GM23338 (cell line): Measurements from ENCODE around the gene ZFPL1. TPM values are rescaled to one million over a fixed set of nuclear protein-coding genes. Genes with fewer than 3 reads are reported as not detected.
A peak's percentile ranks its signal among the peaks of the same experiment; 100 is the strongest.
"Not testable (repeated sequence)": the region's sequence is repeated elsewhere in the genome, so short reads cannot be mapped to it uniquely, and the experiment has no call there.

Experiments
- ATAC-seq: fragments of 200-7000 bp; cut with Tn5 transposase; 3 replicates; pipeline ENCODE4 v1.9.1; 2020
- DNase-seq: peaks from one replicate; pipeline ENCODE4 v3.0.0-alpha.2; 2015; ENCODE audit warnings: low spot score
- H2AFZ ChIP-seq: fragments of 200-600 bp; sonication (generic); 2 replicates; pipeline ENCODE4 v1.8.0; 2016; ENCODE audit warnings: antibody characterized with exemption, mild to moderate bottlenecking, moderate library complexity
- H3F3A ChIP-seq: fragments of 200-600 bp; sonication (generic); replicated peaks from 2 replicates; pipeline ENCODE4 v1.8.0; 2017; ENCODE audit warnings: antibody characterized with exemption, mixed run types, low read depth
- H3K27ac ChIP-seq: fragments of 200-600 bp; sonication (generic); 2 replicates; pipeline ENCODE4 v1.6.1; 2016; ENCODE audit warnings: low read depth
- H3K27me3 ChIP-seq: fragments of 200-600 bp; sonication (generic); 2 replicates; pipeline ENCODE4 v1.8.0; 2016; ENCODE audit warnings: mild to moderate bottlenecking, mixed run types, moderate library complexity; ENCODE audit not compliant: insufficient read depth
- H3K36me3 ChIP-seq: fragments of 200-600 bp; sonication (generic); 2 replicates; pipeline ENCODE4 v1.8.0; 2016; ENCODE audit warnings: mild to moderate bottlenecking; ENCODE audit not compliant: insufficient read depth
- H3K4me1 ChIP-seq: fragments of 200-600 bp; sonication (generic); 2 replicates; pipeline ENCODE4 v1.8.0; 2016; ENCODE audit warnings: mild to moderate bottlenecking, moderate library complexity; ENCODE audit not compliant: insufficient read depth
- H3K4me2 ChIP-seq: fragments of 200-600 bp; sonication (generic); 2 replicates; pipeline ENCODE4 v1.7.1; 2017; ENCODE audit warnings: mixed run types
- H3K4me3 ChIP-seq: fragments of 200-600 bp; sonication (generic); 2 replicates; pipeline ENCODE4 v1.6.1; 2016; ENCODE audit warnings: mixed run types
- H3K79me2 ChIP-seq: fragments of 200-600 bp; sonication (generic); replicated peaks from 2 replicates; pipeline ENCODE4 v1.8.0; 2017; ENCODE audit warnings: mild to moderate bottlenecking; ENCODE audit not compliant: insufficient read depth
- H3K9me2 ChIP-seq: fragments of 200-600 bp; sonication (generic); 2 replicates; pipeline ENCODE4 v1.8.0; 2017; ENCODE audit not compliant: insufficient read depth
- H4K20me1 ChIP-seq: fragments of 200-600 bp; sonication (generic); replicated peaks from 2 replicates; pipeline ENCODE4 v1.8.0; 2017; ENCODE audit warnings: mild to moderate bottlenecking; ENCODE audit not compliant: insufficient read depth
- H3K27ac Mint-ChIP-seq: 2 replicates; pipeline ENCODE4 v1.8.0; 2020; ENCODE audit warnings: inconsistent platforms, mild to moderate bottlenecking, moderate library complexity, mixed read lengths
- H3K27me3 Mint-ChIP-seq: 3 replicates; pipeline ENCODE4 v1.8.0; 2022; ENCODE audit warnings: low read depth, mild to moderate bottlenecking, moderate library complexity, mixed read lengths, inconsistent platforms; ENCODE audit not compliant: insufficient read depth, poor library complexity
- H3K36me3 Mint-ChIP-seq: 3 replicates; pipeline ENCODE4 v1.8.0; 2021; ENCODE audit warnings: low read depth, mild to moderate bottlenecking, inconsistent platforms, moderate library complexity, mixed read lengths
- H3K4me1 Mint-ChIP-seq: 3 replicates; pipeline ENCODE4 v1.8.0; 2020; ENCODE audit warnings: mild to moderate bottlenecking, inconsistent platforms, mixed read lengths
- H3K4me3 Mint-ChIP-seq: 3 replicates; pipeline ENCODE4 v1.8.0; 2021; ENCODE audit warnings: moderate library complexity, mild to moderate bottlenecking, inconsistent platforms, mixed read lengths
- H3K9me3 Mint-ChIP-seq: 3 replicates; pipeline ENCODE4 v1.8.0; 2020; ENCODE audit warnings: moderate library complexity, mild to moderate bottlenecking, inconsistent platforms, mixed read lengths
- CREB1 ChIP-seq: fragments of 250-450 bp; sonication (Bioruptor Pico); IDR thresholded peaks from 2 replicates; pipeline ENCODE4 v1.5.0; 2020; ENCODE audit warnings: low read depth, mild to moderate bottlenecking, moderate library complexity
- EZH2phosphoT487 ChIP-seq: fragments of 200-600 bp; sonication (generic); IDR thresholded peaks from one replicate; pipeline ENCODE4 v1.8.1; 2018; ENCODE audit warnings: antibody characterized with exemption; ENCODE audit not compliant: unreplicated experiment
- JUNB ChIP-seq: IDR thresholded peaks from one replicate; pipeline ENCODE4 v1.6.1; 2016; ENCODE audit warnings: antibody characterized with exemption; ENCODE audit not compliant: unreplicated experiment
- ZNF331 ChIP-seq: fragments of 250-450 bp; sonication (Bioruptor Pico); IDR thresholded peaks from 2 replicates; pipeline ENCODE4 v1.5.0; 2020; ENCODE audit warnings: low read depth, mild to moderate bottlenecking, moderate library complexity
- ZNF462 ChIP-seq: fragments of 250-450 bp; sonication (Bioruptor Pico); IDR thresholded peaks from 2 replicates; pipeline ENCODE4 v1.5.0; 2020; ENCODE audit warnings: mild to moderate bottlenecking, moderate library complexity
- polyA plus RNA-seq: library from polyadenylated mRNA; unstranded; fragments of >200 nt; fragmentation: Nextera tagmentation; extraction: Ambion mirVana; gene quantifications from 2 replicates; pipeline ENCODE4 v1.2.1, GENCODE V29; 2016
- total RNA-seq: library from RNA; depleted of rRNA; stranded (reverse); fragments of >200 nt; shearing (Covaris generic); gene quantifications from 2 replicates; pipeline ENCODE4 v1.2.3, GENCODE V29; 2014
- TF ChIP-seq, protein P1 (sequence below): IDR thresholded peaks from 2 replicates; pipeline ENCODE4 v1.6.1; 2016; ENCODE audit warnings: antibody characterized with exemption

ZFPL1 gene
- total and polyA plus RNA-seq, 2 experiments from 2014 or later, result 26.3 to 26.8 TPM

GRCh38 chr11:65118891-65119669 lies 35.1 kb downstream of the ZFPL1 start:
- Mint-ChIP-seq H3K4me1 (peaks cover 21% of the 10 kb centered on the region), H3K27ac (peak overlapping the region; percentile 77; the same call in 1 of the 2 replicates), H3K27me3 (peaks cover 38% of the 10 kb centered on the region), H3K36me3 (peaks cover 62% of the 10 kb centered on the region), H3K4me3 (peak overlapping the region; percentile 100)
- H3K27ac ChIP-seq, result peak overlapping the region; percentile 56; the same call in 1 of the 2 replicates
- not testable (repeated sequence) for H3K27me3 ChIP-seq, H3K9me2 ChIP-seq, H3K4me2 ChIP-seq, ATAC-seq, H3K4me3 ChIP-seq, H2AFZ ChIP-seq, DNase-seq, H3K9me3 Mint-ChIP-seq
- peaks cover 13% of the 10 kb centered on the region for H4K20me1 ChIP-seq
- H3K79me2 ChIP-seq, result peaks cover 46% of the 10 kb centered on the region
- peaks cover 18% of the 10 kb centered on the region for H3K36me3 ChIP-seq
- H3F3A ChIP-seq, result peaks cover 38% of the 10 kb centered on the region
- H3K4me1 ChIP-seq, result peaks cover 11% of the 10 kb centered on the region

GRCh38 chr11:65119670-65119995 lies 35.6 kb downstream of the ZFPL1 start:
- H3K4me2 ChIP-seq, result no peak overlapping the region
- Mint-ChIP-seq H3K27me3 (peaks cover 38% of the 10 kb centered on the region), H3K4me3 (peak overlapping the region; percentile 100), H3K9me3 (no peaks in the 10 kb centered on the region; the same call in 2 of the 3 replicates), H3K4me1 (peaks cover 20% of the 10 kb centered on the region), H3K27ac (no peak overlapping the region), H3K36me3 (peaks cover 68% of the 10 kb centered on the region)
- H3K36me3 ChIP-seq, result peaks cover 18% of the 10 kb centered on the region
- no peaks in the 10 kb centered on the region for H3K9me2 ChIP-seq
- no peaks in the 10 kb centered on the region for H3K27me3 ChIP-seq
- H3K27ac ChIP-seq, result 0 out of 2 replicates have a peak overlapping the region, but pooled peaks have one; percentile 56
- DNase-seq (no peak), ATAC-seq (no peak)
- H3K79me2 ChIP-seq, result peaks cover 50% of the 10 kb centered on the region
- peaks cover 11% of the 10 kb centered on the region for H3K4me1 ChIP-seq
- H4K20me1 ChIP-seq, result peaks cover 14% of the 10 kb centered on the region
- H3K4me3 ChIP-seq, result no peak overlapping the region
- H2AFZ ChIP-seq, result no peak overlapping the region
- H3F3A ChIP-seq, result peaks cover 38% of the 10 kb centered on the region
- TF ChIP-seq ZNF331 (no peak), JUNB (no peak), ZNF462 (CRISPR knock-in tag) (no peak), EZH2phosphoT487 (no peak), CREB1 (no peak)
- TF ChIP-seq, protein P1, sequence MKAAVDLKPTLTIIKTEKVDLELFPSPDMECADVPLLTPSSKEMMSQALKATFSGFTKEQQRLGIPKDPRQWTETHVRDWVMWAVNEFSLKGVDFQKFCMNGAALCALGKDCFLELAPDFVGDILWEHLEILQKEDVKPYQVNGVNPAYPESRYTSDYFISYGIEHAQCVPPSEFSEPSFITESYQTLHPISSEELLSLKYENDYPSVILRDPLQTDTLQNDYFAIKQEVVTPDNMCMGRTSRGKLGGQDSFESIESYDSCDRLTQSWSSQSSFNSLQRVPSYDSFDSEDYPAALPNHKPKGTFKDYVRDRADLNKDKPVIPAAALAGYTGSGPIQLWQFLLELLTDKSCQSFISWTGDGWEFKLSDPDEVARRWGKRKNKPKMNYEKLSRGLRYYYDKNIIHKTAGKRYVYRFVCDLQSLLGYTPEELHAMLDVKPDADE, result no peak
